Measurements from ENCODE around the gene SFXN3. TPM values are rescaled to one million over a fixed set of nuclear protein-coding genes. Genes with fewer than 3 reads are reported as not detected.

Gene SFXN3
- total RNA-seq, 1 donor, result 81.6 TPM

GRCh38 chr10:101021692-101022251 is 9.3 kb upstream of the SFXN3 start:
- no peak for DNase-seq (ENCODE audit: low read depth)
- no peak for TF ChIP-seq CTCF (IDR thresholded peaks at IDR 0.05; ENCODE audit: insufficient read depth, low read depth, low read length)
- H3K4me3 ChIP-seq (ENCODE audit: low read depth, low read length), result no peak overlapping the region

- no peak for DNase-seq (ENCODE audit: low read depth)
- H3K4me3 ChIP-seq (ENCODE audit: low read depth, low read length), result no peak overlapping the region
- TF ChIP-seq CTCF (IDR thresholded peaks at IDR 0.05; ENCODE audit: insufficient read depth, low read depth, low read length), result no peak
Observed at GRCh38 chr10:101022967-101023705, 7.9 kb upstream of the SFXN3 start.

- H3K4me3 ChIP-seq (ENCODE audit: low read depth, low read length), result no peak overlapping the region
- no peak for DNase-seq (ENCODE audit: low read depth)
- TF ChIP-seq CTCF (IDR thresholded peaks at IDR 0.05; ENCODE audit: insufficient read depth, low read depth, low read length), result no peak
Observed at GRCh38 chr10:101027106-101027720, 3.8 kb upstream of the SFXN3 start.

- no peak overlapping the region for H3K4me3 ChIP-seq (ENCODE audit: low read depth, low read length)
- DNase-seq (ENCODE audit: low read depth), result no peak
- no peak for TF ChIP-seq CTCF (IDR thresholded peaks at IDR 0.05; ENCODE audit: insufficient read depth, low read depth, low read length)
Observed at GRCh38 chr10:101028446-101029337, 2.3 kb upstream of the SFXN3 start.

- no peak overlapping the region for H3K4me3 ChIP-seq (ENCODE audit: low read depth, low read length)
- no peak for TF ChIP-seq CTCF (IDR thresholded peaks at IDR 0.05; ENCODE audit: insufficient read depth, low read depth, low read length)
- DNase-seq (ENCODE audit: low read depth), result no peak
Observed at GRCh38 chr10:101029520-101030295, 1.3 kb upstream of the SFXN3 start.
